ENCODE results near the gene SMARCA2.
"Not testable (repeated sequence)": the region's sequence is repeated elsewhere in the genome, so short reads cannot be mapped to it uniquely, and the experiment has no call there.

Gene SMARCA2

DNA sequence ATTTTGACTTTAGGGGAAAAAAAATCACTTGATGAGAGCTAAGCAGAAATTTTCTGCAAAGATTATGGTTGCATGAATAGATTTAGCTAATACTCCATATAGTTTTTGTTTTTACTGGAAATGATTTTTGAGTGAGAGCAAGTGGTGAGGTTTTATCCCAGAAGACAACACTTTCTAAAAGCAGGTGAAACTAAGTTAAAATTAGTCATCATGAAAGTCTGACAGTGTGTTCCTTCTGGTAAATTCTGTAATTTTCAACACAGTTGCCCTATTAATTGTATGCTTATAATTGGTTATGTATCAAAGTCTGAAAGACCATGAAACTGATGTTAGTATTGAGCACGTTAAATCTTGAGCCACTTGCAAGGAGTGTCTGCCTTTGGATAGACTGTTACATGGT, 91.5 kb downstream of the SMARCA2 start:
- DNase-seq = no peak

DNA sequence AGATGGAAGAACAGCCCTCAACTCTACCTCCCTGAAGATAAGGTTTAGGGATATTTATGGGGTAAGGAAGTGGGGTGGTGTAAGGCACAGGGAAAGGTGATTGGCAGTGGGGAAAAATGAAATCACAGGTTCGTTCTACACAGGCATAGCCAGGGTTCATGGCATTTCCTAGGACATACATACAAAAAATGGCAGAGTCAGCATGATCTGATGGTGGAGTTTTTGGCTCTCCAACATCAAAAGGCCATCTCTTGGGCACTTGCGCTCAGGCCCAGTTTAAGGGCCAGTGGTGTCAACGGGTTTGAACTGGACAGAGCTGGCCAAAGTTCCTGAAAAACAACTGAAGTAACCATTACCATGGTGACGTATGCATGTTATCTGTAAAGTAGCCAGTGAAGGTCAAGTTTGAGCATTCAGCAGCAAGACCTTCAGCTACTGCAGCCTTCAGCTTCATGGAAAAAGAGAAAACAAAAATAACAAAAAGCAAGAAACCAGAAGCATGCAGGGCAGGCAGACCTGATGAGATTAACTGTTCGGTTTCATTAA, 92.8 kb downstream of the SMARCA2 start:
- no peak for DNase-seq

GRCh38 chr9:2109069-2109650, 94.0 kb downstream of the SMARCA2 start:
- no peak for DNase-seq

DNA sequence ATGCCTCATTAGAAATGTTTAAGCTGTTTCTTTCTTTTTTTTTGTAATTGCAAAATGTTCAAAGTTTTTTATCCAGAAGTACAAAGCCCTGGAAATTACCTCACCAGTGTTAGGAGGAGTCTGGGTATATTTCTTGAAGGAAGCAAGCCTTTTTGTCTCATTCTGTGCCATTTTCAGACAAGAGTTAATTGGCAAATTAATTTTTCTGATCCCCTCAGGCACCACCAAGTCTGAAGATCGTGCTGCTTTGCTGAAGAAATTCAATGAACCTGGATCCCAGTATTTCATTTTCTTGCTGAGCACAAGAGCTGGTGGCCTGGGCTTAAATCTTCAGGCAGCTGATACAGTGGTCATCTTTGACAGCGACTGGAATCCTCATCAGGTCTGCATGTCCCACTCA, 94.9 kb downstream of the SMARCA2 start:
- no peak for DNase-seq

- DNase-seq = no peak
Measured at GRCh38 chr9:2116073-2116472, 100.9 kb downstream of the SMARCA2 start.

GRCh38 chr9:2117527-2117926, 102.4 kb downstream of the SMARCA2 start:
- no peak for DNase-seq

- no peak for DNase-seq
Measured at GRCh38 chr9:2119566-2119965, 104.4 kb downstream of the SMARCA2 start.

DNA sequence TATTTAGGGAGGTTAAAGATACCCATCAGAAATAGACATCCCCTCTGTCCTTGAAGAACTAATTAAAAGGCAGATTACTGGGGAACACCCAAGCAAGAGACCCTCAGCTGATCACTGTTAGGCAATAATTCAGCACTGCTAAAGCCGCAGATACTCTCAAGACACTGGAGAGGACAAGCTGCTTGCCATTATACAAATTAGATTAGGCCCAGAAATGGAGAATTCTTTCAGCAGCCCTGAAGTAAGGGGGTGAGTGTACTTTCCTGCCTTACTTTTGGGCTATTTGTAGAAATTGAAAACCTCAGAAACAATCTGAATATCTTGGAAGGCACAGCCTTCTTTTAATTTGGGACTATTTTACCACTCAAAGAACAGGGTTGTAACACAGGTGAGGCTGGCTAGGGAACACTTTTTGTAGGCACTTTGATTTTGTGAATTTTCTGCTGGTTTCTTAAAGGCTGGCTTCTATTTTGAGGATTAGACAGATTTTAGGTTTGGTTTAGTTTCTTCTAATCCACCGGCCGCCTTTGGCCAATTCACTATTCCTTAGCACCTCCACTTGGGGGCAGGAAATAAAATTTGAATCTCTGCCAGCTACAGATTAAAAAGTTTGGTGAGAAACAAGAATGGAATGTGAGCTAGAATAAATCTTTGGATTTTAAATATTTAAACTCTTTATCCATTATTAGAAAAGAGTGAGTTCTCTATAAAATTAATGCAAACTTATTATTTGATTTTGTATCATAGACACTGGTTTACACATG, 106.0 kb downstream of the SMARCA2 start:
- DNase-seq = no peak

GRCh38 chr9:2122299-2122698, 107.2 kb downstream of the SMARCA2 start:
- no peak for DNase-seq

DNA sequence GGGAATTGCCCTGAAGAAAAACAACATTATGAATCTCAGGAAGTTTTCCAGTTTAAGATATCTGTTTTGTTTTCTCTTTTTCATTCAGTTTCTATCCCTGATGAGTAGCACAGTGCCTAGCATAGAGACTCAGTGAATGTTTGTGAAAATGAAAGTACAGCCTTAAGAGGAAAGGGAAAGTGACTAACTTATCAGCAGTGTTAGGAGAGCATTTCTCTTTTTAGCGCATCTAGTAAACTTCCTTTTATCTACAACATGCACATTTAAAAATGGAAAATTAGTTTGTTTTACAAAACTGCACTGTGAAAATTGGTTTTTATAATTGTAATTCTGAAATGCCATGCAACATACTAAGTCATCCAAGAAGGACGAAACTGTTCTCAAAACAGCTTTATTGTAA, 110.8 kb downstream of the SMARCA2 start:
- DNase-seq = no peak

GRCh38 chr9:2126331-2126803, 111.2 kb downstream of the SMARCA2 start:
- DNase-seq = no peak

- no peak for DNase-seq
Measured at GRCh38 chr9:2127486-2127885, 112.3 kb downstream of the SMARCA2 start.

DNA sequence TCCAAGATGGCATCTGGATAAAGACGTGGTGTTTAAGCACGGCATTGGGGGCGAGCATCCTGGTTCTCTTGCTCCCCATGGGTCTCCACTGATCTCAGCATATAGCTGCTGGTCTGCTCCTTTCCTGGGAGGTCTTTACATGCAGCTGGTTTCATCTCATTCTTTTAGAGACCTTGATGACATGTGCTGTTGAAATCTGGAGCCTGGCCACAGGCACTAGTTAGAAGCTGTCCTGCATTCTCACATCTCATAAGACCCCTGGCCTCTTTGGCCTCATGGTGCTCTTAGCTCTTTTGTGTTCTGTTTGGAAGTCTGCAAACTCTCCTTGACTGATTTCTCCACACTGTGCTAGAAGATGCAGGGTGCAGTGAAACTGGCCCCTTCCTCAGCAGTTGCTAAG, 113.0 kb downstream of the SMARCA2 start:
- DNase-seq = no peak

GRCh38 chr9:2128618-2129017, 113.5 kb downstream of the SMARCA2 start:
- no peak for DNase-seq

- DNase-seq = no peak
Measured at GRCh38 chr9:2130941-2131340, 115.8 kb downstream of the SMARCA2 start.

DNA sequence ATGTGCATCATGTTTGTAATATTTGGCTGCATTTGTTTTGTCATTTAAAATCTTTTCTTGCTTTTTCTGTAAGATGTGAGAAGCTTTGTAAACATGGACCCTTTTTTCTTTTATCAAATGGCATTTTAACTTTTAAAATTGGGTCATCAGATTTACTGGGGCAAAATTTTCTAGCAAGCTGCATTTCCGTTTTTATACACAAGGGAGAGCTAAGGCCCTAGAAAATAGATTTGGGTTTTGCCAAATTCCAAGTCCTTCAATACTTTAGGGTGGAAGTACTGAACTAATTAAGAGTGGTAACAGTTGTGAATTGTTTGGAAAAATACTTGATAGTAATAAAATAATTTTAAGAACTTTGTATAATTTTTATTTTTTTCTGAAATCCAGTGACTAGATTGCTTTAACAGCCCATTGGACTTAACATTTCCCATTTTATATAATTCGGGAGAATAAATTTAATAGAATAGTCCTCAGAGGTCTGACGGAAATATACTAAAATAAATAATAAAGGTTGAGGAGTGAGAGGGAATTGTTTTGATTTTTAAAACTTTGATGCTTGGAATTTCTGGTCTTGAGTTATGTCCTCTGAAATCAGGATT, 117.4 kb downstream of the SMARCA2 start:
- DNase-seq = no peak

DNA sequence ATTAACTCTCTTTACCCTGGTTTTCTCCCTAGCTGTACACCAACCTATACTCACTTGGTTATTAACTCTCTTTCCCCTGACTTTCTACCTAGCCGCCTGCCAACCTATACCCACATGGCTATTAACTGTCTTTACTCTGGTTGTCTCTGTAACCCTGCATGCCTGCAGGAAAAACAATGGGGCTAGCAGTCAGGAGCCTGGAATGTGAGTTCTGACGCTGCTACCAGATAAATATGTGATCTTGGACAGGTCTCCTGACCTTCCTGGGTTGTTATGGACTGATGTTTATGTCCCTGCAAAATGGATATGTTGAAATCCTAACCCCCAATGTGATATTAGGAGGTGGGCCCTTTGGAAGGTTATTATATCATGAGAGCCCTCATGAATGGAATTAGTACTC, 119.2 kb downstream of the SMARCA2 start:
- DNase-seq = no peak

- DNase-seq = no peak
Measured at GRCh38 chr9:2138646-2139045, 123.5 kb downstream of the SMARCA2 start.

GRCh38 chr9:2140600-2141223, 125.6 kb downstream of the SMARCA2 start:
- no peak for DNase-seq

- no peak for DNase-seq
Measured at GRCh38 chr9:2142212-2142611, 127.1 kb downstream of the SMARCA2 start.

DNA sequence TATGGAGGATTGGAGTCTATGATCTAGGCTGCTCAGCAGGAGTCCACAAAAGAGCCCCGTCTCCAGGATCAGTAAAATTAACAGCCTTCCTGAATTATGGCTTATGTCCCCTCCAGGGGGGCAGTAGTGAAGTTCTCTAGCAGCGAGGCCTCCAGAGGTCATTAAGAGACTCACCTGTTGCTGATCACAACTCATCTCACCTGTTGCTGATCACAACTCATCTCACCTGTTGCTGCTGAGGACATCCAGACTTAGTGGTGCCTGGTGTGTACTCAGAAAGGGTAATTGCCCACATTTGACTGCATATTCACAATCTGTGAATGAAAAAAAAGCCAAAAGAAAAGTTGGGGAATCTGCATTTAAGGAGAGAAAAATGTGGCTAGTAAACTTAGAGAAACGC, 129.5 kb downstream of the SMARCA2 start:
- no peak for DNase-seq

- DNase-seq = no peak
Measured at GRCh38 chr9:2145746-2146145, 130.6 kb downstream of the SMARCA2 start.

DNA sequence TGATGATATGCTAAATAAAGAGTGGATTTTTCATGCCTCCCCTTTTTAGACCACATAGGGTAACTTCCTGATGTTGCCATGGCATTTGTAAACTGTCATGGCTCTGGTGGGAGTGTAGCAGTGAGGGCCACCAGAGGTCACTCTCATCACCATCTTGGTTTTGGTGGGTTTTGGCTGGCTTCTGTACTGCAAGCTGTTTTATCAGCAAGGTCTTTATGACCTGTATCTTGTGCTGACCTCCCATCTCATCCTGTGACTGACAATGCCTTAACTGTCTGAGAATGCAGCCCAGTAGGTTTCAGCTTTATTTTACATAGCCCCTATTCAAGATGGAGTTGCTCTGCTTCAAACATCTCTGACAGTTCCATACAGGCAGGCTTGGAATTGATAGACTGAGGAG, 131.6 kb downstream of the SMARCA2 start:
- DNase-seq = not testable (repeated sequence)

GRCh38 chr9:2150338-2150737, 135.2 kb downstream of the SMARCA2 start:
- DNase-seq = no peak
